Midbrain (tissue), 1 donor: Measurements from ENCODE around the gene KLHL40.
"Not testable (repeated sequence)": the region's sequence is repeated elsewhere in the genome, so short reads cannot be mapped to it uniquely, and the experiment has no call there.

Experiments
- DNase-seq: peaks from one replicate; lab custom pipeline; 2025; lab: John Stamatoyannopoulos, UW

The KLHL40 gene

DNA sequence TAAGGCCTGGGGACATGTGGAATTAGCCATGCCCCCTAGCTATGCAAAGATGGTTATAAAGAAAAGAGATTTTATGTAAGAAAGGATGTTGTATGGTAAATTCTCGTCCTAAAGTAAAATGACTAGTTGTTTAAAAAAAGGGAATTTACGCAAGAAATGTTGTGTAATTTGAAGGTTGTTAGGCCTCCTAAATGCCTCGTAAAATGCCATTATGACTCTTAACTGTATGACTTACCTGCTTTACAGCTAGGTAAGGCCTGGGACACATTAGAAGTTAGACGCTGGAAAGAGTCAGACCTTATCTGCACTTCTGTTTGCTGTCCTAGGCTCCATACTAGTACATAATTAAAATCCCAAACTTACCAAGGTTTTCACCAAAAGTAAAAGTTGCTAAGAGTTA is 34.8 kb downstream of the KLHL40 start:
- no peak for DNase-seq

GRCh38 chr3:42721690-42722089 is 36.4 kb downstream of the KLHL40 start:
- DNase-seq: peak; percentile 91

GRCh38 chr3:42722442-42722841 is 37.1 kb downstream of the KLHL40 start:
- DNase-seq: not testable (repeated sequence)

DNA sequence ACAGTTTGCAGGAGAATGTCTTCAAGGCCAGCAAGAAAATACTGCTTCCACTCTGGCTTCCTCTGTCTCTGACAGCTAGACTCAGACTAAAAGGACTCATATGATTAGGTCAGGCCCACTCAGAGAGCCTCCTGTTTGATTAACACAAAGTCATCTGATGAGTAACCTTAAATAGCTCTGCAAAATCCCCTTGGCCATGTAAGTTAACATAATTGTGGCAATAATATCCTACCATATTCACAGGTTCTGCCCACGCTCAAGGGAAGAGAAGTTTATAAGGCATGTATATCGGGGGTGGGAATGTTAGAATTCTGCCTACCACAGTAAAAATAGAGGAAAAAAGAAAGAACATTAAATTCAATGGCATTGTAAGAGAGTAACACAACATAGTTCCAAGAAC is 37.9 kb downstream of the KLHL40 start:
- no peak for DNase-seq

DNA sequence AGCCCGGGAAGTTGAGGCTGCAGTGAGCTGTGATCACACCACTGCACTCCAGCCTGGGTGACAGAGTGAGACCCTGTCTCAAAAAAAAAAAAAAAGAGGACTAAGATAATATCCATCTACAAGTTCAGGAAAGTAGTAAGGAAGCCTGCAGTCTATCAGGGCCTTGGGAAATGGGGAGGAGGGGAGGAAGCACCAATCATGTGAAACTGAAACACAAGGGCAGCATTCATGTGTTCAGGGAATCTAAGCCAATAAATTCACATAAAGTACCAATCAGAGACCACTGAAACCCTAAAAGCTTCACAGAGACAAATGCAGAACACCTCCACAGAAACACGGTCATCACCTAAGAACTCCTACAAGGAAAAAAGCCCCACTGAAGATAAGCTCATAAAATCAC is 40.1 kb downstream of the KLHL40 start:
- DNase-seq: peak; percentile 70

GRCh38 chr3:42728056-42728455 is 42.7 kb downstream of the KLHL40 start:
- peak; percentile 54 for DNase-seq

DNA sequence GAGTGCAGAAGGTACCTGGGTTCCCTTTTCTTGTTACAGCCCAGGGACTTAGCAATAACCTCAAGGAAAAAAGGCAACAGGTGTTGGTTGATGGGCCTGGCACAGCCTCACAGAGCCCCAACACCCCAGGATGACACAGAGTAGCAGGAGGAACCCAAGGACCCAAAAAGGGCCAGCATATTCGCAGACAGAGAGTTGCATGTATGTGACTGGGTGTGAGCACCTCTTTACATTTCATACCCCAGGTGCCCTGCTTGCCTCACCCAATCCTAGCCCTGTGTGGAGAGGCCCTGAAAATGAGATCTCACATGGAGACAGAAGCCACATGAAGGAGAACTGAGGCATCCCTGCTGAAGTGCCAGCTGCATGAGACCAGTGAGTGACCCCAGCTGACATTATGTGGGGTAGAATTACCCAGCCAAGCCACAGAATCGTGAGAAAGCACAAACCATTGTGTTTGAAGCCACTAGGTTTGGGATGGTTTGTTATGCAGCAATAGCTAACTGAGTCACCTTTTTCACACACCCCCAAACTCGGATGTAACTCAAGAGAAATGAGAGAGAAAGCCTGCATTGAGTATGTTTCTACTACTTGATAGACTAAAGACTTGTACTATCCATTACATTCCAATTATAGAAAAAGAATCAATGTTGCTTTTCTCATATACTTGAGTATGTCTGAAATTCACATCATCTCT is 43.5 kb downstream of the KLHL40 start:
- no peak for DNase-seq

DNA sequence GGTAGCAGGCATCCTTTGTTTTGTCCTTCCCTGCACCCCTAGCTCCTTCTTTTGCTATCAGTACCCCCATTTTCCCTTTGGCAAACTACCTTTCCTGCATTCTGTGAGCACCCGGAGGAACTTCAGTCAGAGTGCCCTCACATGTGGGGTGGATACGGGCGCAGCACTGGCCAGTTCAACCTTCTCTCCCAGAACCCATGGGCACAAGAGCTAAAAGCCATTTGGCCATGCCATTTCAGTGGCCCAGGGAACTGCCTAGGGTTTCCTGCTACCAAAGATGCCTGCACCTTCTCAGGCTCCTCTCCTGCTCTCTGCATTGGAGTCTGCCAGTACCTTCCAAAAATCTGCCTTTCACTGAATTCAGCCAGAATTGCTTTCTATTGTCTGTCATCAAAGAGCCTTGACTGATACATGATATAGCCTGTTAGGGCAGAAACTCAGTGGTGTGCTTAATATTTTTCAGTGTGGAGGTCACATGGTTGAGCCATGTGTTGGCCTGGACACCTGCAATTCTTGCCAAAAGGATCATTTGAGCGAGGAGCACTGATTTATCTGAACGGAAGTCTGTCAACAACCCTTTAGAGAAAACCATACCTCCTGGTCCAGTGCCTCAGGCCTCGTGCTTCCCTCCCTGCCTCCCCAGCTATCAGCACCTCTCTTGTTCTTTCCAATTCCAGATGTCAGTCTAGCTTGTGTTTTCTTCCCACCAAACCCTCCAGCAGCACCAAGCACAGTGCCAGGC is 44.2 kb downstream of the KLHL40 start:
- no peak for DNase-seq

GRCh38 chr3:42730294-42730693 is 45.0 kb downstream of the KLHL40 start:
- no peak for DNase-seq

- DNase-seq: no peak
Observed at GRCh38 chr3:42730706-42731420, 45.5 kb downstream of the KLHL40 start.

GRCh38 chr3:42731476-42732195 is 46.3 kb downstream of the KLHL40 start:
- no peak for DNase-seq

DNA sequence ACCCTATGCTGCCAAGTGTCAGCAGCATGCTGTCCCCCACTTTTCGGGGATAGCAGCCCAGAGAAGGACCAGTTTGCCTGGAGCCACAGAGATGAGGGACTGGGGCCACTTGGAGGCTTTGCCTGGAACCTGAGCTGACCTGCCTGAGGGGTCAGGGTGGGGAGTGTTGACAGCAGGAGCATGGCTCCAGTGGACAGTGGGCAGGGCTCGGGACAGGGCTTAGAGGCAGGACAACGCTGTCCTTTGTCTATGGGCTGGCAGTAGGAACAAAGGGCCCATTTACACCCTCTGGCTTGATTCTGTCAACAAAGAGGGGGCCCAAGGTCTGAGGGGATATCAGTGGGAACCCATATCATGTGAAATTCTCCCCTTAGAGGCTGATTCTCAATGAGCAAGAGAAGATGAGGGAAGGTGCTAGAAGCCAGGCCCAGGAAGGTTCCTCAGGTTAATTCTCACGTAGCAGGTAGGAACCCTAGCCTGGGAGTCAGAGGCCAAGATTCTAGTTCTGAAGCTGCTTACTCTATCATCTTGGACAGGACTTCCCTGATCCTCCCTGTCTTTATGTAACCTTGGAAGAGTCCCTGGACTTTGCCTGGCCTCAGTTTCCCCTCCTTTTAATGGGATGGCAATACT is 47.0 kb downstream of the KLHL40 start:
- DNase-seq: peak; percentile 91

- peak; percentile 60 for DNase-seq
Observed at GRCh38 chr3:42732829-42733459, 47.6 kb downstream of the KLHL40 start.

DNA sequence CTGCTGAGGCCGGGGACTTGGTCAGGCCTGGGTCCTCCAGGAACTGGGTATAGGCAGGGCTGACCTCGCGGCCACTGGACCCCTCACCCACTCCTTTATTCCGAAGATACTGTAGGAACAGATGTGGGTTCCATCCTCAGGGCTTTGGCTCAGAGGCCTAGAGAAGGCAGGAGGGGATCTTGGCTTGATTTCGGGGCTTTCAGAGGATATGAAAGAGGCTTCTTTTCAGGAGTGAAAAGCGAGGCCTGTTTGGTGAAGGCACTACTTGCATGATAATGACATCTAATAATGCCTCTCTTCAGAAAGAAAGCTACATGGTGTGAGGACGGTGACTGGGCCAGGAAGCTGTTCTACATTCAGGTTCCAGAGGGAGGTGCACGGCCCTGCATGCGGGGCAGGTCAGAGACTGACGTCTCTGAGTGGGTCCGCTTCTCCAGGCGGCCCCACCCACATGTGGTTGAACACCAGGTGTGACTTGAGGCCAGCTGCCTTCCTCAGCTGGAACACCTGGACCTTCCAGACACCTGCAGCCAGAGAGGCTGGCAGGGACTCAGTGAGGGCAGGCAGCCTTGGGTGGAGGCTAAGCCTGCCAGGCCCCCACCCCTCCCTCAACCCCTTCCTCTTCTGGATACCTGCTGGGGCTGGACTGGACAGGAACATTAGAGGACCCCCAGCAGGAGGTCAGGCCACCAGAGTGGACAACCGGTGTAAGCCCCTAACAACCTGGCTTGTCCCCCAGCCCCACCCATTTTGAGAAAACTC is 48.3 kb downstream of the KLHL40 start:
- peak; percentile 94 for DNase-seq

DNA sequence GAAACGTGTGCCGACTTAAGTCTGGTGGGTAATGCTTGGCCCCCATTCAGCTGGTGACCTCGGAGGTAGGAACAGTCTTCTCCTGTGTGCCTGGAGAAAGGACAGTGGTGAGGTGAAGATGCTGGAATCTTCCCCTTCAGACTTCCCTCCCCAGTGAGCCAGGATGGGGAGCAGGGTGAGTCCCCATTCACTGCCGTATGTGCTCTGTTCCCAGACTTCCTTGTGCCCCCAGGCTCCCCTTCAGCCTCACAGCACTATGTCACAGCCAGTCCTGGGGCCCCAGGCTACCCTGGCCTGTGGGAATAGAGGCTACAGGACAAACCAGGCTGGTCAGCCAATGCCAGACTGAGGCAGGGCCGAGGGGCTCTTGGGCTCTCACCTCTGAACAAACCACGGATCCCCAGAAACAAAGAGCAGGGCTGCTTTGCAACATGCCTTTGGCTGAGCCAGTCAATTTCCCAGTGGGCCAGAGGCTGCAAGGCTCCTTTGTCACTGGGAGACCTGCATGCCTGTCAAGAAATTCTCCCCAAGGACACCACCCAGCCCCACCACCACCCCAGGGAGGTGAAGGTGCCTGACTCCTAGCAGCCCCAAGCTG is 49.0 kb downstream of the KLHL40 start:
- peak; percentile 36 for DNase-seq

- DNase-seq: no peak
Observed at GRCh38 chr3:42735019-42735418, 49.7 kb downstream of the KLHL40 start.

DNA sequence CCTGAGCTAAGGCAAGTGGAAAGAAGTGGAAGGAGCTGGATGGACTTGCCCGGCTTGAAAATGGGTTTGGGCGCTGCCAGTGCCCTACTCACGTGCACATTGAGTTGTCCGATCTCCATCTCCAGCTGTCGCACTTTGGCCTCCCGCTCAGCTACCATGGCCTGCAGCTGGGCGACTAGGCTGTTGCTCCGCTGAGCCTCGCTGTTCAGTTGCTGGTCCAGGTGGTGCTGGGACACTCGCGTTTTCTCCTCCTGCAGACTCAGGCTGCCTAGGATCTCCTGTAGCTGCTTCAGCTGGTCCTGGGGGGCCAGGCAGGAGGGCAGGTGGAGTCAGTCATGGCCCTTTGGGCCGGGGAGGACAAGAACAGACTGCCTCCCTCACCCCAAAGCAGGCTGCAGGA is 50.3 kb downstream of the KLHL40 start:
- no peak for DNase-seq

DNA sequence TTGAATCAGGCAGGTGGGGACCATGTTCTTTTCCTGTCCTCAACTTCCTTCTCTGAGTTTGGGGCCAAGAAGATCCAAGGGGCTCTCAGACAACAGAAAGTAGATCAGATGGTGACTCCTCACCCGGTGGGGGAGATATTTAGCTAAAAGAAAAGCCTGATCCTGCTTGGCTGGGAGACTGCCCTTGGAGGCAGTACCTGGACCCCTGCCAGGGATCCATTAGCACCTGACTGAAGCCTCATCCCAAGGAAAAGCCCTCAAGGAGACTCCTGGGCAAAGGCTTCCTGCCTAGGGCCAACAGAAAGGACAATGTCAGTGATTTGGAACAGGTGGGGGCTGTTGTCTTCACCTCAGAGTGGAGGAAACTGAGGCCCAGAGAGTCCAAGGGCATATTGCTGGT is 50.7 kb downstream of the KLHL40 start:
- no peak for DNase-seq

DNA sequence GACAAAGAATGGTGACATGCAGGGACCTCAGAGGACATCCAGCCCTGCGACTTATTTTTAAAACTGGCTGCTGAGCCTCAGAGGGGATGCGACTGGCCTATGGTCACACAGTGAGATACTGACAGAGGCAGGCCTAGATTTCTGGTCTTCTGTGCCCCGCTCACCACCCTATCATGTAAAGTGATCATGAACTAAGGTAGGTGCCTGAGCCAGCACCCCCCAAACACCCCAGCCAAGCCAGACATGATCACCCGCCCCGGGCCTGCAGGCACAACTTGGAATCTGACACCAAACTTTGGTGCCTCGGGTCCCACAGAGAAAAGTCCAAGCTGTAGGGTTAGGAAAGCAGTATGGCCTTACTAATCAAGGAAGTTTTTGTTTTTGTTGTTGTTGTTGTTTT is 51.2 kb downstream of the KLHL40 start:
- no peak for DNase-seq
